HG03139 (cell line): ENCODE data around the gene RNF19B.
"Not testable (repeated sequence)": the region's sequence is repeated elsewhere in the genome, so short reads cannot be mapped to it uniquely, and the experiment has no call there.

Experiments used
- ATAC-seq: cut with Tn5 transposase; IDR thresholded peaks from one replicate; pipeline ENCODE4 v1.9.1; 2021; ENCODE audit not compliant: unreplicated experiment

RNF19B gene

DNA sequence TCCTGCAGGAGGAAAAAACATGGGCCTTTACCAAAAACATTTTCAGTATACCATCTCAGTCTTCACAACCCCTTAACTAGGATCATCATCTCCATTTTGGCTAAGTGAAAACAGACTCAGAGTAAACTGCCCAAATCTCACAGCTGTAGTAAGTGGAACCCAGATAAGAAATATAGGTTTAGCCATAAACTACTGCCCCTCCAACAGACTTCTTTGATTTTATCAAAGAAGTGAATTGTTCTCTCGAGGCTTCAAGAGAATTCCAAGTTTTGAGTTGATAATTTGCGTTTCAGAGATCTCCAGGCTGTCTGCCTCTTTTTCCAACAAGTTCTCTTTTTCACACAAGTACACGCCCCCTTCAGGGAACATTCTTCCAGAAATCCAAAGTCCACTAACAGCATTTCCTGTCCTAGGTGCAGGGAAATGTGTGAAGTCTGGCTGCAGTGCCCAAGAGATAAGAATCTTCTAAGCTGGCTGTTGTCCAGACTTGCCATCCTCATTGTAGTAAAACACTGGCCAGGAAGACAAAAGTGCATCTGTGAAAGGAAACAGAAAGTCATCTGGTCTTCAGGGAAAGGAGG, 30.8 kb downstream of the RNF19B start:
- no peak for ATAC-seq

DNA sequence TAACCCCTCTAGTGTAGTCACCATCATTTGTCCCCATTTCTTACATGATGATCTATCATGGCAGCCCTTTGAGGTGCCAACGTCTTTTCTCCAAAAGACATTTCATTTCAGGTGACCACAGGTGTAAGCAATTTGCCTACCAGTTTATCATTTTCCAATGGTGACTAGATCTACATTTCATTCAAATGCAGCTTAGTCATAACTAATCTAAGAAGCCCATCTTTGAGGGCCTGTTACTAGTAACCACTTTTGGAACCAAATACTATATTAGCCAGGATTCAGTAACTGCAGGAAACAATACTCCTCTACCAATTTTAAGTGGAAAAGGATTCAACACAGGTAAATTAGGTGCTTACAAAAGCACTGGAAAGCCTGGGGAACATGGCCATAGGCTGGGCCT, 32.8 kb downstream of the RNF19B start:
- no peak for ATAC-seq

- ATAC-seq = no peak
Observed at GRCh38 chr1:32929366-32929765, 35.2 kb downstream of the RNF19B start.

DNA sequence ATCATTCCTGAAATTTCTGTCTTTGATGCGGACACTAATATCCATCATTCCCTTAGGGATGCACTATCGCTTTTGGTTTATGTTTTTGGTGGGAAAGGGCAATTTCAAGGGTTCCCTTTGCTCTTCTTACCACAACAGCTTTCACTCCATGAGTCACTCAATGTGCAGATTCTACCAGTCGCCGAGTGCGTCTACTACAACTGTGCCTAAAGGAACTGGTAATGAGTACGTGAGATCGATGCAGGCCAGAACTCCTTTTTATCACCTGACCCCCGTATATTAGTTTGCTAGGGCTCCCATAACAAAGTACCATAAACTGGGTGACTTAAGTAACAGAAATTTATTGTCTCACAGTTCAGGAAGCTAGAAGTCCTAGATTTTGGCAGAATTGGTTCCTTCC, 35.9 kb downstream of the RNF19B start:
- no peak for ATAC-seq

DNA sequence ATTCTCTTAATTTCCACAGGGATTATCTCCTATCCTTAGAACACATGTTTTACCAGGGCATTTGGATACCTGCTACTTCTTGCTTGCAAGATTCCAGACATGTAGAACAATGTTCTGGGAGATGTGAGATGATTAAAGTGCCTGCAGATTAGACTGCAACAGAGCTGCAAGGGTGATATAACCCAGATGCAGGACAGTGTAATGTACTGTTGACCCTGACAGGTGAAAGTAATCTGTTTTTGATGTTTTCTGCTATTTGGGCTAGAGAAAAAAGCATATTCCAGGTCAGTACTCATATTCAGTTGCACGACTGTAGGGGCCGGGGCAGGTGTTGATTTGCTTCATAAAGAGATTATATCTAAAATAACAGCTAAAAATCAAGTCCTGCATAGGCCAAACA, 36.3 kb downstream of the RNF19B start:
- ATAC-seq = no peak

DNA sequence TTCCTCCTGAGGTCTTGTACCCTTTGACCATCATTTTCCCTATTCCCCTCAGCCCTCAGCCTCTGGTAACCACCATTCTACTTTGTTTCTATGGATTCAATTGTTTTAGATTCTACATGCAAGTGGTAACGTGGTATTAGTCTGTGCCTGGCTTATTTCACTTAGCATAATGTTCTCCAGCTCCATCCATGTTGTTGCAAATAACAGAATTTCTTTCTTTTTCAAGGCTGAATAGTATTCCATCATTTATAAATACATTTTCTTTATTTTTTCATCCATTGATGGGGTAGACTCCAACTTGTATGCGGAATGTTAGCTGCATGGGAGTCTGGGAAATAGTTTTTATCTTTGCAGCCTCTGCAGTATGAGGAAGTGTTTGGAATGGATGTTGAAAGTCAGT, 37.2 kb downstream of the RNF19B start:
- no peak for ATAC-seq

DNA sequence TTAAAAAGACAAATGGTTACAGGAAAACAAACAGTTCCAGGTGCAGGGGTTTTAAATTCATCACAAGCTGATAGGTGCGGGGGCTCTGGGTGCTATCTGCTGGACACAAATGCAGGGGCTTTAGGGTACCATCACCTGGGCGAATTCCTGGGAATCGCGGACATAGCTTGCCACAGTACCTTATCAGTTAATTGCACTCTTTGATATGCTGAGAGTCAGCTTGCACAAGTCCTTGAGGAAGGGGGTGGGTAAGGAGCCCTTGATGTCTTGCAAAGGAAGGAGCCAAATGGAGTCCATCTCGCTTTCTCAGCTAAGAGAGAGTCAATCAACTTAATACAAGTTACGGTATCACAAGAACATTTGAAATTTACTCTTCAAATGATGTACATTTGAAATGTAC, 38.0 kb downstream of the RNF19B start:
- no peak for ATAC-seq

- ATAC-seq = no peak
Observed at GRCh38 chr1:32925403-32926162, 39.0 kb downstream of the RNF19B start.

DNA sequence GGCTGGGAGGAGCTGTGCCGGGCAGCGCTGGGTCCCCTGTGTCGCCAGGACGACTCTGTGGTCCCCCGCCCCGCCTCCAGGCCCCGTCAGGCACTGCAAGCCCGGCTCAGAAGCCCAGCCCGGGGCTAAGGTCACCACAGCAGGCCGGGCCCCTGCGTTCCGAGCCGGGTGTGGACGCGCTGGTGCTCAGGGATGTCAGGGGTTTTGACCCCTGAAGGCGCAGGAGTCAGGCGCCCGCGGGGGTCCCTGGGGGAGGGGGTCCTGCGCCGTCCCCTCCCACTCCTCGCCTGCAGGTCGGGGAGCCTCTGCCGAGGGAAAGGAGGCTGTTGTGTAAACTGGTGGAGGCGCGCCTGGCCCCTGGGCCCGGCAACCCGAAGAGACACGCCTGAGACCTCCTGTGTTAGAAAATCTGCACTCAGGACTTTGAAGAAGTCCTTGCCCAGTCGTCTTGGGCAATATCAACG, 39.7 kb downstream of the RNF19B start:
- no peak for ATAC-seq

- no peak for ATAC-seq
Observed at GRCh38 chr1:32920833-32921232, 43.8 kb downstream of the RNF19B start.

DNA sequence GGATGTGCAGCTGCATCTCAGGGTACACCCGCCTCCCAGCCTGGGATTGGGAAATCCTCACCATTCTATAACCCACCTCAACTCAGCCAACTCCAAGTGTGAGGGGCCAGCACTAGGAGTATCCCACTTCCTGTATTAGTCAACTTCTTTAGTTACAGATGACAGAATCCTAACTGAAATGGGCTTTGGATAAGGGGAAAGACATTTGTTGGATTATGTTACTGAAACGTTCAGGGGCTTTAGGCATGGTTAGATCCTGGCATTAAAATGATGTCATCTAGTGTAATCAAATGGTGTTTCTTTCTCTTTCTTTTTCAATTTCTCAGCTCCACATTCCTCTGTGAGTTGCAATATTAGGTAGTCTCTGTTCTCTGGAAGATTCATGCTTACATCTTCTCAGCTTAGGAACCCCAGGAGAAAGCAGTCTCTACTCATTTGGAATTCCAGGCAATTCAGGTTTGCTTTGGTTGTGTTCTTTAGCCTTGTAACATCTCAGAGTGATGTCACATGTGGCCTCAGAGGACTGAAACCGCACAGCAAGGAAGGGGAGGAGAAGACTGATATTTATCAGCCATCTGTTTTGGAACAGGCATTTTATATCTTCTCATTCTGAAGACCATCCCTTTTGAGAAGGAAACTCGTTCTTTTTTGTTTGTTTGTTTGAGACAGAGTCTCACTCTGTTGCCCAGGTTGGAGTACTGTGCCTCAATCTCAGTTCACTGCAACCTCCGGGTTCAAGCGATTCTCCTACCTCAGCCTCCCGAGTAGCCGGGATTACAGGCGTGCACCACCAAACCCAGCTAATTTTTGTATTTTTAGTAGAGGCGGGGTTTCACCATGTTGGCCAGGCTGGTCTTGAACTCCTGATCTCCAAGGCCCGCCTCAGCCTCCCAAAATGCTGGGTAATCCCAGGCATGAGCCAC, 44.5 kb downstream of the RNF19B start:
- no peak for ATAC-seq

- ATAC-seq = no peak
Observed at GRCh38 chr1:32918179-32918578, 46.4 kb downstream of the RNF19B start.

- no peak for ATAC-seq
Observed at GRCh38 chr1:32917521-32917920, 47.1 kb downstream of the RNF19B start.

DNA sequence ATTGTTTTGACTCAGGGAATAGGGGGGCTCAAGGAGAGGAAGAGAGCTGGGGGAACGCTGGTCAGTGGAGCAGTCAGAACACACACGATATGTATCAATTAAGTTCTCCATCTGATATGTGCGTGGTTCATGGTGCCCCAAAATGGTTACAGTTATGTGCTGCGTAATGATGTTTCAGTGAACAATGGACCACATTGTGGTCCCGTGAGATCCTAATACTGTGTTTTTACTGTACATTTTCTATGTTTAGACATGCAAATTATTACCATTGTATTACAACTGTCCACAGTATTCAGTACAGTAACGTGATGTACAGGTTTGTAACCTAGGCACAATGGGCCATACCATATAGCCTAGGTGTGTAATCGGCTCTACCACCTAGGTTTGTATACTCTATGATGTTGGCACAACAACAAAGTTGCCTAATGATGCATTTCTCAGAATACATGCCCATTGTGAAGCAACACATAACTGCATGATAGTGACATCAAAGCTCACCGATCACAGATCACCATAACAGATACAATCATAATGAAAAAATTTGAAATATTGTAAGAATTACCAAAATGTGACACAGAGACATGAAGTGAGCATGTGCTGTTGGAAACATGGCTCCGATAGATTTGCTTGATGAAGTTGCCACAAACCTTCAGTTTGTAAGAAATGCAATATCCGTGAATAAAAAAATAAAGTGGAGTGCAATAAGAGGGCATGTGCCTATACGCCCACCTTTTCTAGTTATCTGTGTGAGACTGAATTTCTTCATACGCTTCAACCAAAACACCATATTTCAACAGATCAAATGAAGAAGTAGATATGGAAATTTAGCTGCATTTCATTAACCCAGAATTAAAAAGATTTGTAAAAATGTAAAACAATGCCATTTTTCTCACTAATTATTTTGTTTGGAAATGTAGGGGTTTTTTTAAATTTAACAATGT, 48.6 kb downstream of the RNF19B start:
- ATAC-seq = no peak

- ATAC-seq = no peak
Observed at GRCh38 chr1:32910319-32910718, 54.3 kb downstream of the RNF19B start.

- no peak for ATAC-seq
Observed at GRCh38 chr1:32907435-32907834, 57.2 kb downstream of the RNF19B start.

DNA sequence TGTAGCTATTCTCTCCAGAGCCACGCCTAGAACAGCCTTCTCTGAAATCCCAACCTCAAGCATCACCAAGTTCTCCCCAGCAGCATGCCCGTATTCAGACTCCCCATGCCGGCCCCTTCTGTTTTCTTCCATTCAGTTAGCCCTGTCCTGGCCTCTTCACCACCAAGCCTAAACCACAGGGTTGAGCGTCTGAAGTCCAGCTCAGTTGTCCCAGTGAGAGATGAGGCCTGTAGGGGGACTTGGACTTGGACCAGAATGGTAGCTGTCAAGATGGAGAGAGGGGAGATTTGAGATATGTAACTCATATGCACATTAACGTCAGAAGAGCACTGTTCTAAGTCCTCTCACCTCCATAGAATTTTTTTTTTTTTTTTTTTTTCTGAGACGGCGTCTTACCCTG, 58.0 kb downstream of the RNF19B start:
- ATAC-seq = no peak

GRCh38 chr1:32905588-32905987, 59.0 kb downstream of the RNF19B start:
- ATAC-seq = not testable (repeated sequence)

GRCh38 chr1:32904797-32905196, 59.8 kb downstream of the RNF19B start:
- ATAC-seq = no peak

GRCh38 chr1:32903991-32904785, 60.4 kb downstream of the RNF19B start:
- no peak for ATAC-seq
